GM12878 (cell line): ENCODE results near the gene NBPF12. TPM values are rescaled to one million over a fixed set of nuclear protein-coding genes. Genes with fewer than 3 reads are reported as not detected.
A peak's percentile ranks its signal among the peaks of the same experiment; 100 is the strongest.
"Not testable (repeated sequence)": the region's sequence is repeated elsewhere in the genome, so short reads cannot be mapped to it uniquely, and the experiment has no call there.

Experiments used
- ATAC-seq: fragments of 200-7000 bp; cut with Tn5 transposase; 3 replicates; pipeline ENCODE4 v1.9.1; 2020; ENCODE audit warnings: mild to moderate bottlenecking, moderate library complexity
- BruUV-seq: library from RNA; stranded (reverse); fragments of 400-500 nt; replicated peaks from 2 replicates; lab custom pipeline; 2021; lab: Mats Ljungman, UMichigan
- CTCF ChIA-PET: fragments of 300-600 bp; sonication (Branson Sonifier 250); formaldehyde crosslinking; extraction: SDS; loops from one replicate; lab custom pipeline; 2021; ENCODE audit warnings: inconsistent platforms; lab: Yijun Ruan, JAX
- POLR2A ChIA-PET: fragments of 350-600 bp; formaldehyde crosslinking; extraction: SDS; loops from one replicate; lab custom pipeline; 2021; ENCODE audit warnings: inconsistent platforms; lab: Charles Lee
- RAD21 ChIA-PET: fragments of 300-600 bp; sonication (Branson Sonifier 250); formaldehyde crosslinking; loops from one replicate; lab custom pipeline; 2023; ENCODE audit warnings: antibody characterized with exemption; ENCODE audit not compliant: unreplicated experiment; lab: Charles Lee
- SMC1A ChIA-PET: fragments of 300-600 bp; sonication (Branson Sonifier 250); formaldehyde crosslinking; loops from one replicate; lab custom pipeline; 2023; ENCODE audit not compliant: unreplicated experiment, uncharacterized antibody; lab: Charles Lee
- DNase-seq: peaks from one replicate; pipeline ENCODE4 v3.0.0-alpha.2; 2011; ENCODE audit warnings: low read depth, low spot score
- FAIRE-seq: peaks from 3 replicates; lab custom pipeline; 2011; peaks lifted over from hg19 to GRCh38; lab: Jason Lieb, UNC
- H2AFZ ChIP-seq: 2 replicates; pipeline ENCODE4 v1.6.0; 2011; ENCODE audit warnings: low read depth, low read length, control low read depth; ENCODE audit not compliant: control insufficient read depth
- H3K27ac ChIP-seq: 2 replicates; pipeline ENCODE4 v1.5.1; 2011; ENCODE audit warnings: control low read depth; ENCODE audit not compliant: control insufficient read depth, insufficient read depth
- H3K27me3 ChIP-seq, 2 experiments: replicated peaks in 1 of 2; 2 replicates each; pipeline versions ENCODE4 v1.6.0 to v1.6.1; 2011; ENCODE audit warnings: low read length in 1 of 2; ENCODE audit not compliant: control insufficient read depth in 2 of 2, insufficient read depth in 2 of 2
- H3K36me3 ChIP-seq, 2 experiments: 2 replicates each; pipeline ENCODE4 v1.5.1; 2011; ENCODE audit warnings: low read length in 1 of 2; ENCODE audit not compliant: control insufficient read depth in 2 of 2, insufficient read depth in 2 of 2
- H3K4me1 ChIP-seq: 2 replicates; pipeline ENCODE4 v1.6.1; 2011; ENCODE audit warnings: mild to moderate bottlenecking, low read length, moderate library complexity, mixed read lengths; ENCODE audit not compliant: control insufficient read depth, insufficient read depth
- H3K4me2 ChIP-seq: 2 replicates; pipeline ENCODE4 v1.6.0; 2011; ENCODE audit warnings: control low read depth; ENCODE audit not compliant: control insufficient read depth, insufficient read depth
- H3K4me3 ChIP-seq: fragments of 200-600 bp; sonication (generic); 2 replicates; pipeline ENCODE4 v1.5.1; 2016
- H3K79me2 ChIP-seq: 2 replicates; pipeline ENCODE4 v1.6.0; 2011; ENCODE audit warnings: low read length; ENCODE audit not compliant: control insufficient read depth, insufficient read depth
- H3K9ac ChIP-seq: 2 replicates; pipeline ENCODE4 v1.8.0; 2011; ENCODE audit warnings: low read length, control low read depth, mixed read lengths; ENCODE audit not compliant: control insufficient read depth, insufficient read depth
- H3K9me3 ChIP-seq: replicated peaks from 3 replicates; pipeline ENCODE4 v1.5.1; 2011; ENCODE audit warnings: mild to moderate bottlenecking, low read length; ENCODE audit not compliant: control insufficient read depth, insufficient read depth
- H4K20me1 ChIP-seq: 2 replicates; pipeline ENCODE4 v1.6.0; 2011; ENCODE audit not compliant: control insufficient read depth, insufficient read depth
- whole genome bisulfite sequencing: methylation state at CpG from one replicate; pipeline ENCODE4 v1.1.6; 2016; ENCODE audit warnings: low lambda C conversion rate; ENCODE audit not compliant: insufficient replicate concordance, insufficient coverage; ENCODE audit errors: missing lambda C conversion rate; 5-methylcytosine and 5-hydroxymethylcytosine counted together
- in situ Hi-C: fragments of 300-500 bp; cut with MboI; formaldehyde crosslinking; loops from 9 replicates; pipeline ENCODE4 v1.14.3; 2018; ENCODE audit warnings: mixed read lengths
- intact Hi-C: fragments of 100-400 bp; cut with micrococcal nuclease; formaldehyde crosslinking; loops from one replicate; pipeline ENCODE4 v1.14.2; 2022; ENCODE audit not compliant: unreplicated experiment
- polyA plus RNA-seq, 11 experiments: library from polyadenylated mRNA; depleted of rRNA in 4 of 11; unstranded in 6 of 11; stranded (reverse) in 5 of 11; fragments of >200 nt; fragmentation: Nextera tagmentation in 4 of 11; fragmentation: Illumina TruSeq in 1 of 11; extraction: Ambion mirVana in 4 of 11; extraction: Trizol in 1 of 11; gene quantifications; 1 replicate in 1 of 11; 2 replicates in 10 of 11; pipeline versions ENCODE4 v1.2.1 to v1.2.3, GENCODE V29; 2011 to 2016; ENCODE audit warnings: inconsistent platforms in 2 of 11, missing spikeins in 2 of 11, low read depth in 1 of 11
- total RNA-seq, 4 experiments: library from RNA; depleted of rRNA in 3 of 4; stranded (reverse); fragments of >200 nt in 3 of 4; fragmentation: Illumina TruSeq in 1 of 4; extraction: Trizol in 1 of 4; gene quantifications; 2 replicates each; pipeline versions ENCODE4 v1.2.1 to v1.2.3, GENCODE V29; 2013 to 2021
- TF ChIP-seq, protein P1 (sequence below), 3 experiments: IDR thresholded peaks in 2 of 3; conservative IDR thresholded peaks in 1 of 3; 2 replicates each; pipeline ENCODE4 v1.5.1; 2011; ENCODE audit warnings: low read depth in 3 of 3, low read length in 3 of 3, mild to moderate bottlenecking in 3 of 3, control low read depth in 2 of 3, moderate library complexity in 2 of 3, inconsistent platforms in 1 of 3, mixed read lengths in 1 of 3; ENCODE audit not compliant: control insufficient read depth in 2 of 3, insufficient read depth in 1 of 3; ENCODE audit errors: extremely low read depth in 1 of 3

Gene NBPF12
- total and polyA plus RNA-seq, 10 of the 15 experiments (the other 5 are each of a cell fraction or from before 2014, with no cell fraction given) = 2.3 to 19.2 (median 7.0) TPM

DNA sequence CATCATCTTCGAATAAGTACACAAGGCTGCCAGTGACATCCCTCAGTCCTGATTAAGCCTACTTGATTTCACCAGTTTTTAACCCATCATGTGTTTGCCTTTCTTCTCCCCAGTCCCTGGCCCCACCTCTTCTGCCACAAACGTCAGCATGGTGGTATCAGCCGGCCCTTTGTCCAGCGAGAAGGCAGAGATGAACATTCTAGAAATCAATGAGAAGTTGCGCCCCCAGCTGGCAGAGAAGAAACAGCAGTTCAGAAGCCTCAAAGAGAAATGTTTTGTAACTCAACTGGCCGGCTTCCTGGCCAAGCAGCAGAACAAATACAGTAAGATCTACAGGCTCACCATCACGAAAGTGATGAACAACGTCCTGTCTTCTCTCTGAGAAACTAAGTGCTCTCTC is 28.2 kb downstream of the NBPF12 start:
- H3K9me3 ChIP-seq, H3K4me3 ChIP-seq, H3K9ac ChIP-seq, H3K27ac ChIP-seq, SMC1A ChIA-PET, RAD21 ChIA-PET, BruUV-seq, in situ Hi-C loops, H3K36me3 ChIP-seq, FAIRE-seq, H3K4me1 ChIP-seq, H3K79me2 ChIP-seq, H4K20me1 ChIP-seq, ATAC-seq, H3K4me2 ChIP-seq, CTCF ChIA-PET, POLR2A ChIA-PET, H2AFZ ChIP-seq, H3K27me3 ChIP-seq, intact Hi-C loops: not testable (repeated sequence)
- DNase-seq = peak; percentile 0
- 33% methylated on average over 5 of the region's 8 CpGs for WGBS
- TF ChIP-seq, protein P1, sequence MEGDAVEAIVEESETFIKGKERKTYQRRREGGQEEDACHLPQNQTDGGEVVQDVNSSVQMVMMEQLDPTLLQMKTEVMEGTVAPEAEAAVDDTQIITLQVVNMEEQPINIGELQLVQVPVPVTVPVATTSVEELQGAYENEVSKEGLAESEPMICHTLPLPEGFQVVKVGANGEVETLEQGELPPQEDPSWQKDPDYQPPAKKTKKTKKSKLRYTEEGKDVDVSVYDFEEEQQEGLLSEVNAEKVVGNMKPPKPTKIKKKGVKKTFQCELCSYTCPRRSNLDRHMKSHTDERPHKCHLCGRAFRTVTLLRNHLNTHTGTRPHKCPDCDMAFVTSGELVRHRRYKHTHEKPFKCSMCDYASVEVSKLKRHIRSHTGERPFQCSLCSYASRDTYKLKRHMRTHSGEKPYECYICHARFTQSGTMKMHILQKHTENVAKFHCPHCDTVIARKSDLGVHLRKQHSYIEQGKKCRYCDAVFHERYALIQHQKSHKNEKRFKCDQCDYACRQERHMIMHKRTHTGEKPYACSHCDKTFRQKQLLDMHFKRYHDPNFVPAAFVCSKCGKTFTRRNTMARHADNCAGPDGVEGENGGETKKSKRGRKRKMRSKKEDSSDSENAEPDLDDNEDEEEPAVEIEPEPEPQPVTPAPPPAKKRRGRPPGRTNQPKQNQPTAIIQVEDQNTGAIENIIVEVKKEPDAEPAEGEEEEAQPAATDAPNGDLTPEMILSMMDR (IDR thresholded peaks at IDR 0.05 in 2 of 3, conservative IDR thresholded peaks at IDR 0.05 in 1 of 3; ENCODE audit: control insufficient read depth in 2 of 3, extremely low read depth in 1 of 3, insufficient read depth in 1 of 3, low read depth in 3 of 3, low read length in 3 of 3) = peak in 2 of 3 experiments; percentile 15 to 21; a peak in 2 of 6 replicates

DNA sequence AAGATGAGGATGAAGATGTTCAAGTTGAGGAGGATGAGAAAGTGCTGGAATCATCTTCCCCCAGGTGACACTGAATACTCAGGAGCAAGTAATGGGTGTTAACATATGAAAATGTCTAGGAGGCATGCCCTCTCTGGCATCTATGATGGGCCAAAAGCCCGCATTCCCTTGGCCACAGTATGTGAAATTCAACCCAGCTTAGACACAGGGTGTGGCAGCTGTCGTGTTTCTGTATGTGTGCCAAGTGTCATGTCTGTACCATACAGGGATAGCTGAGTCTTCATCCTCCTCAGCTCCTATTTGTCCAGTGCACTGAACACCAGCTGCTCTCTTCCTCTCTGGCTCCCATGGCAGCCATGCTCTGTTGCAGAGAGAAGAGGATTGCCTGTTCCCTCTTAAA is 32.5 kb downstream of the NBPF12 start:
- FAIRE-seq, CTCF ChIA-PET: not testable (repeated sequence)

DNA sequence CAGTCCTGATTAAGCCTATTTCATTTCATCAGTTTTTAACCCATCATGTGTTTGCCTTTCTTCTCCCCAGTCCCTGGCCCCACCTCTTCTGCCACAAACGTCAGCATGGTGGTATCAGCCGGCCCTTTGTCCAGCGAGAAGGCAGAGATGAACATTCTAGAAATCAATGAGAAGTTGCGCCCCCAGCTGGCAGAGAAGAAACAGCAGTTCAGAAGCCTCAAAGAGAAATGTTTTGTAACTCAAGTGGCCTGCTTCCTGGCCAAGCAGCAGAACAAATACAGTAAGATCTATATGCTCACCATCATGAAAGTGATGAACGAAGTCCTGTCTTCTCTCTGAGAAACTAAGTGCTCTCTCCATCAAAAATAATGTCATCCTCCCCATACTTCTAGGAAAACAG is 34.6 kb downstream of the NBPF12 start:
- FAIRE-seq, H3K4me3 ChIP-seq, DNase-seq, H3K4me2 ChIP-seq, H2AFZ ChIP-seq, CTCF ChIA-PET, intact Hi-C loops, BruUV-seq, H3K9me3 ChIP-seq, POLR2A ChIA-PET, in situ Hi-C loops, H3K79me2 ChIP-seq, SMC1A ChIA-PET, H3K27ac ChIP-seq, H3K27me3 ChIP-seq, H3K36me3 ChIP-seq, ATAC-seq, RAD21 ChIA-PET, H4K20me1 ChIP-seq, H3K4me1 ChIP-seq, H3K9ac ChIP-seq: not testable (repeated sequence)
- WGBS = 100% methylated on average over 1 of the region's 5 CpGs

More for the DNA sequence above, 32.5 kb downstream of the NBPF12 start:
- intact Hi-C loops, H4K20me1 ChIP-seq, ATAC-seq, H3K4me3 ChIP-seq, H3K36me3 ChIP-seq, POLR2A ChIA-PET, H3K4me2 ChIP-seq, H3K27ac ChIP-seq, H3K9ac ChIP-seq, H2AFZ ChIP-seq, H3K9me3 ChIP-seq, DNase-seq, SMC1A ChIA-PET, H3K27me3 ChIP-seq, H3K4me1 ChIP-seq, in situ Hi-C loops, H3K79me2 ChIP-seq, RAD21 ChIA-PET, BruUV-seq: not testable (repeated sequence)
- WGBS = 94% methylated on average over 2 of the region's 2 CpGs
